KMS-11 (cell line): Measurements from ENCODE around the gene FAM209A.
"Not testable (repeated sequence)": the region's sequence is repeated elsewhere in the genome, so short reads cannot be mapped to it uniquely, and the experiment has no call there.

Experiments
- H2AFZ ChIP-seq: fragments of 200-600 bp; sonication (generic); 2 replicates; pipeline ENCODE4 v1.6.1; 2016; ENCODE audit warnings: antibody characterized with exemption, mixed run types, low read depth
- H3K27ac ChIP-seq: fragments of 200-600 bp; sonication (generic); 2 replicates; pipeline ENCODE4 v1.6.1; 2016; ENCODE audit warnings: mild to moderate bottlenecking, mixed run types
- H3K27me3 ChIP-seq: fragments of 200-600 bp; sonication (generic); 2 replicates; pipeline ENCODE4 v1.6.1; 2017; ENCODE audit warnings: mild to moderate bottlenecking, low read depth, mixed run types, moderate library complexity; ENCODE audit not compliant: insufficient read depth
- H3K36me3 ChIP-seq: fragments of 200-600 bp; sonication (generic); 2 replicates; pipeline ENCODE4 v1.6.1; 2017; ENCODE audit warnings: mild to moderate bottlenecking, mixed run types; ENCODE audit not compliant: insufficient read depth
- H3K4me1 ChIP-seq: fragments of 200-600 bp; sonication (generic); 2 replicates; pipeline ENCODE4 v1.6.1; 2016; ENCODE audit warnings: mild to moderate bottlenecking, low read depth, mixed run types; ENCODE audit not compliant: poor library complexity, severe bottlenecking
- H3K4me2 ChIP-seq: fragments of 200-600 bp; sonication (generic); 2 replicates; pipeline ENCODE4 v1.7.0; 2016; ENCODE audit warnings: mild to moderate bottlenecking, mixed run types
- H3K4me3 ChIP-seq: fragments of 200-600 bp; sonication (generic); IDR thresholded peaks from 2 replicates; pipeline ENCODE4 v1.6.1; 2017; ENCODE audit warnings: low read depth, low read length, mixed read lengths; ENCODE audit not compliant: insufficient read depth
- H3K79me2 ChIP-seq: fragments of 200-600 bp; sonication (generic); 2 replicates; pipeline ENCODE4 v1.6.1; 2016; ENCODE audit warnings: low read depth, mixed run types; ENCODE audit not compliant: insufficient read depth
- H3K9ac ChIP-seq: fragments of 200-600 bp; sonication (generic); 2 replicates; pipeline ENCODE4 v1.6.1; 2016; ENCODE audit warnings: mild to moderate bottlenecking, mixed run types
- H4K20me1 ChIP-seq: fragments of 200-600 bp; sonication (generic); 2 replicates; pipeline ENCODE4 v1.6.1; 2016; ENCODE audit warnings: mild to moderate bottlenecking, mixed run types; ENCODE audit not compliant: insufficient read depth
- TF ChIP-seq, protein P1 (sequence below): fragments of 200-600 bp; sonication (generic); conservative IDR thresholded peaks from 2 replicates; pipeline ENCODE4 v1.6.1; 2017; ENCODE audit warnings: low read depth, mild to moderate bottlenecking, antibody characterized with exemption, low read length, moderate library complexity, mixed read lengths

FAM209A gene

DNA sequence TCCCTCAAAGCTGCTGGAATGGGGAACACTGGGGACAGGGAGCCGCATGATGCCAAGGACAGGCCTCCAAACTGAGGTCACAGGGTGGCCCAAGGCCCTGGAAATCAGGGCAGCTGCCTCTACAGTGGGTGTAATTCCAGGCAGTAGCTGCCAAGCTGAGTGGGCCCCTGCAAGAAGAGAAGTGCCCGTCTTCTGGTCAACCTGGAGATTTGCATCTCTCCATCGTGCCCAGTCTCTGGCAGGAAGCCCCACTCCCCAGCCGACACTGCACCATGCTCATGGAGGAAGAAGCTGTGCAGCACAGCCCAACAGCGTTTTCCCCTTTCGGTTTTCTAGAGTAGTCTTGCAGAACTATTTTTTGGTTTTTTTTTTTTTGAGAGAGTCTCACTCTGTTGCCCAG, 2.2 kb upstream of the FAM209A start:
- Histone ChIP-seq H4K20me1 (no peaks in the 10 kb centered on the region), H3K4me1 (no peaks in the 10 kb centered on the region), H3K36me3 (peaks cover 14% of the 10 kb centered on the region; the same call in 1 of the 2 replicates), H2AFZ (no peak overlapping the region), H3K27ac (no peak overlapping the region), H3K4me2 (no peak overlapping the region), H3K9ac (no peak overlapping the region), H3K27me3 (no peaks in the 10 kb centered on the region), H3K4me3 (no peak overlapping the region), H3K79me2 (no peaks in the 10 kb centered on the region)
- TF ChIP-seq, protein P1, sequence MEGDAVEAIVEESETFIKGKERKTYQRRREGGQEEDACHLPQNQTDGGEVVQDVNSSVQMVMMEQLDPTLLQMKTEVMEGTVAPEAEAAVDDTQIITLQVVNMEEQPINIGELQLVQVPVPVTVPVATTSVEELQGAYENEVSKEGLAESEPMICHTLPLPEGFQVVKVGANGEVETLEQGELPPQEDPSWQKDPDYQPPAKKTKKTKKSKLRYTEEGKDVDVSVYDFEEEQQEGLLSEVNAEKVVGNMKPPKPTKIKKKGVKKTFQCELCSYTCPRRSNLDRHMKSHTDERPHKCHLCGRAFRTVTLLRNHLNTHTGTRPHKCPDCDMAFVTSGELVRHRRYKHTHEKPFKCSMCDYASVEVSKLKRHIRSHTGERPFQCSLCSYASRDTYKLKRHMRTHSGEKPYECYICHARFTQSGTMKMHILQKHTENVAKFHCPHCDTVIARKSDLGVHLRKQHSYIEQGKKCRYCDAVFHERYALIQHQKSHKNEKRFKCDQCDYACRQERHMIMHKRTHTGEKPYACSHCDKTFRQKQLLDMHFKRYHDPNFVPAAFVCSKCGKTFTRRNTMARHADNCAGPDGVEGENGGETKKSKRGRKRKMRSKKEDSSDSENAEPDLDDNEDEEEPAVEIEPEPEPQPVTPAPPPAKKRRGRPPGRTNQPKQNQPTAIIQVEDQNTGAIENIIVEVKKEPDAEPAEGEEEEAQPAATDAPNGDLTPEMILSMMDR, result no peak

DNA sequence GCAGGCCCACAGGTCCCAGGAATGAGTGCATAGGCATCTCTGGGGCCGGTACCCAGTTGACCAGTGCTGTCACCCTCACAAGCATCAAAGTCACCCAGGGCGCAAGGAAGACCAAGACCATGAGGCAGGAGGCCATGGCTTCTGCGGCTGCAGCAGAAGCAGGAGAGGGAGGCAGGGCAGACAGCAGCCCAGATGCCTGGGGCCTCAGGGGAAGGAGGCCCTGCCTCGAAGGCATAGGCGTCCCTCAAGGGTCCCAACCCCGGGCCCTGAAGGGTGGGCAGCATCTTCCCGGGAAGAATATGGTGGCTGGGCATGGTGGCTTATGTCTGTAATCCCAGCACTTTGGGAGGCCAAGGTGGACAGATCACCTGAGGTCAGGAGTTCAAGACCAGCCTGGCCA, 3.0 kb downstream of the FAM209A start:
- no peak overlapping the region for H3K4me3 ChIP-seq
- H3K36me3 ChIP-seq, result no peaks in the 10 kb centered on the region
- no peaks in the 10 kb centered on the region for H4K20me1 ChIP-seq
- no peak overlapping the region for H3K9ac ChIP-seq
- no peak overlapping the region for H3K4me2 ChIP-seq
- TF ChIP-seq, protein P1, result no peak
- no peak overlapping the region for H2AFZ ChIP-seq
- H3K27me3 ChIP-seq, result no peaks in the 10 kb centered on the region
- H3K79me2 ChIP-seq, result no peaks in the 10 kb centered on the region
- H3K4me1 ChIP-seq, result no peaks in the 10 kb centered on the region
- no peak overlapping the region for H3K27ac ChIP-seq

DNA sequence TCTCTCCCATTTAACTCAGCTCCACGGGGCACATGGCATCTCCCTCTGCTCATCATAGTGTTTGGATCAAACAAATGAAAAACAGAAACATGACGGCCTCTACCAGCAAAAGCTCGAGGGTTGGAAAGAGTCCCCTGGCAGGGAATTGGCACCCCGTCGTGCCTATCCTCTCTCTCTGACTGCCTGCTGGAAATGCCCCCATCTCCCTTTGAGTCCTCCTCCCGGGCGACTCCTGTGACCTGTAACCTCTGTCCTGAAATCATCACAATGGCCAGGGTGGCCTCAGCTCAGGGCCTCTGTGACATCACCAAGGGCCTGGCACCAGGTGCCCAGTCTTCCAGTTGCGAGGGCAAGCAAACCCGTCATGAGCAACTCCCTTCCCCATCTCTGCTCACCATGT, 8.4 kb downstream of the FAM209A start, which contains the start of gene FAM209B:
TSS of gene FAM209B (plus strand) at position 301 of the 400 bp plus-strand sequence. CDS start at position 397, 96 bp downstream.
- H2AFZ ChIP-seq, H3K4me2 ChIP-seq, H3K27me3 ChIP-seq, H3K9ac ChIP-seq, H3K79me2 ChIP-seq, H3K4me3 ChIP-seq, H3K27ac ChIP-seq, H4K20me1 ChIP-seq, H3K36me3 ChIP-seq, H3K4me1 ChIP-seq: not testable (repeated sequence)

- H3K4me3 ChIP-seq, result no peak overlapping the region
- no peak overlapping the region for H2AFZ ChIP-seq
- TF ChIP-seq, protein P1, result no peak
- no peak overlapping the region for H3K4me2 ChIP-seq
- H4K20me1 ChIP-seq, result no peaks in the 10 kb centered on the region
- H3K27me3 ChIP-seq, result no peaks in the 10 kb centered on the region
- H3K36me3 ChIP-seq, result no peaks in the 10 kb centered on the region
- no peak overlapping the region for H3K9ac ChIP-seq
- H3K79me2 ChIP-seq, result no peaks in the 10 kb centered on the region
- no peaks in the 10 kb centered on the region for H3K4me1 ChIP-seq
- H3K27ac ChIP-seq, result no peak overlapping the region
Observed at GRCh38 chr20:56537997-56538396, 13.5 kb downstream of the FAM209A start.

DNA sequence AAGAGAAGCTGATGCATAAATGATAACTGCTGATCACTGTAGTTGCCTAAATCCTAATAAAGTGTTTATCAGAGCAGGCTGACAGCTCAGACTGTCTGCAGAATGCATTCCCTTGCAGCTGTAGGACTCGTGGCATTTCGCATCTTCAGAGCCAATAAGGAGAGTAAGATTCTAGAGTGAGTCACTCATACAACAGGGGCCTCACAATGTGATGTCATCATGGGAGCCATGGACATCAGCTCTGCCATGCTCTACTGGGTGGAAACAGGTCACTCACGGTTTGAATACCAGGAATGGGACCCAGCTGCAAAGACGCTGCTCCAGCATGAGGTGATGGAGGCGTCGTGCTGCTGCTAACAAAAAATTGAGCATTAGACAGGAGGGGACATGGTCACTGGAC, 15.9 kb downstream of the FAM209A start:
- H3K4me1 ChIP-seq, result no peaks in the 10 kb centered on the region
- no peak overlapping the region for H3K9ac ChIP-seq
- no peaks in the 10 kb centered on the region for H4K20me1 ChIP-seq
- no peak overlapping the region for H3K4me3 ChIP-seq
- H2AFZ ChIP-seq, result no peak overlapping the region
- H3K27me3 ChIP-seq, result no peaks in the 10 kb centered on the region
- no peak overlapping the region for H3K4me2 ChIP-seq
- H3K27ac ChIP-seq, result no peak overlapping the region
- no peaks in the 10 kb centered on the region for H3K36me3 ChIP-seq
- TF ChIP-seq, protein P1, result no peak
- H3K79me2 ChIP-seq, result no peaks in the 10 kb centered on the region
